HG02610 (cell line): ENCODE data around the gene SLC16A7.
A peak's percentile ranks its signal among the peaks of the same experiment; 100 is the strongest.
"Not testable (repeated sequence)": the region's sequence is repeated elsewhere in the genome, so short reads cannot be mapped to it uniquely, and the experiment has no call there.

Experiments
- ATAC-seq: cut with Tn5 transposase; IDR thresholded peaks from one replicate; pipeline ENCODE4 v1.9.1; 2021; ENCODE audit warnings: mild to moderate bottlenecking, moderate library complexity; ENCODE audit not compliant: unreplicated experiment

The SLC16A7 gene, protein sequence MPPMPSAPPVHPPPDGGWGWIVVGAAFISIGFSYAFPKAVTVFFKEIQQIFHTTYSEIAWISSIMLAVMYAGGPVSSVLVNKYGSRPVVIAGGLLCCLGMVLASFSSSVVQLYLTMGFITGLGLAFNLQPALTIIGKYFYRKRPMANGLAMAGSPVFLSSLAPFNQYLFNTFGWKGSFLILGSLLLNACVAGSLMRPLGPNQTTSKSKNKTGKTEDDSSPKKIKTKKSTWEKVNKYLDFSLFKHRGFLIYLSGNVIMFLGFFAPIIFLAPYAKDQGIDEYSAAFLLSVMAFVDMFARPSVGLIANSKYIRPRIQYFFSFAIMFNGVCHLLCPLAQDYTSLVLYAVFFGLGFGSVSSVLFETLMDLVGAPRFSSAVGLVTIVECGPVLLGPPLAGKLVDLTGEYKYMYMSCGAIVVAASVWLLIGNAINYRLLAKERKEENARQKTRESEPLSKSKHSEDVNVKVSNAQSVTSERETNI

DNA sequence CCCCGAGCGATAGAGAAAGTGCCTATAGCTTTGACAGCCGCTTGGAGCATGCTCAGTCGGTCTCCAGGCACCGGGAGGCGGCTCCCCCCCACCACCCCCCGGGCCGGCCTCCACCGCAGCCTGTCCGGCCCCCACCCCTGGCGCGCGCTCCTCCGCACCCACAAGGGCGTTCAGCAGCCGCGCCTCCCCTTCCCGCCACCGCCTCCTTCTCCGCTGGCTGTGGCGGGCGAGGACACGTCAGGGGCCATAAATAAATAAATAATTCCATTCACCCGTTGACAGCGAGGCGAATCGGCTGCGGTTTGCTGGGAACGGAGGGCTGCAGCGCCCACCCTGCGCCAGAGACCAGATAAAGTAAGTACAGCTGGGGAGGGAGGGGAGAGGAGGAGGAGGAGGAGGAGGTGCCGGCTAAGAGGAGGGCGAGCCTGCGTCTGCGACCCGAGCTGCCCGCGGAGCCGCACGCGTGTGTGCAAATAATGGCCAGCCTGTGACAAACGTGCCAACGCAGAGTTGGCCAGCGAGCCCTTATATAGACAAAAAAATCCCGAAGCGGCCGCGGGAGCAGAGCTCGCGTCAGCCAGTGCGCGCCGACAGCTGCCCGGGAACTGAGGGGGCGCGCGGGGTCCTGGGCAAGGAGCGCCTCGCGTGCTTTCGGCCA lies at the start of gene SLC16A7:
SLC16A7 (plus strand) TSS at position 147 of the 658 bp plus-strand sequence. CDS start 108,773 bp downstream, outside the sequence.
- ATAC-seq, result peak; percentile 72

DNA sequence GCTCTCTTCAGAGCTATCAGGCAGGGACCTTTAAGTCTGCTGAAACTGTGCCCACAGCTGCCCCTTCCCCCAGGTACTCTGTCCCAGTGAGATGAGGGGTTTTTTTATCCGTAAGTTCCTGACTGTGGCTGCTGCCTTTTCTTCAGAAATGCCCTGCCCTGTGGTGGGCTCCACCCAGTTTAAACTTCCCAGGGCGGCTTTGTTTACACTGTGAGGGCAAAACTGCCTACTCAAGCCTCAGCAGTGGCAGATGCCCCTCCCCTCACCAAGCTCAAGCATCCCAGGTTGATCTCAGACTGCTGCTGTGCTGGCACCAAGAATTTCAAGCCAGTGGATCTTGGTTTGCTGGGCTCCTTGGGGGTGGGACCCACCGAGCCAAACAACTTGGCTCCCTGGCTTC lies 46.9 kb upstream of the SLC16A7 start:
- no peak for ATAC-seq

DNA sequence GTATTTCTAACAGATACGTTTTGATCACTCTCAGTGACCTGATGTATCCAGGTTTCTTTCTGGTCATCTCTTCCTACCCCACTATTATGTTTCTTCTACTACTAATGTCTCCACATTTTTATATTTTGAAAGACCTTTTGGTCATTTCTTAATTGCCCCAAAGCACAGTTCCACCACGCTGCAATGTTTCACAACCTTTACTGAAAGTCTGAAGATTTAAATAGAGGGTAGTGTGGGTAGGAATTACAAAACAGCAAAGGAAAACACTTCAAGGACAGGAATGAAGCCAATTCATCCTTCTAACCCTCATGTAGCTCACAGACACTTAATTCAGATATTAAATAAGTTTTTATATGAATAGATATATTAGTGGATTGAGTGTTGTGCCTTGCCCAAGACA lies 36.1 kb upstream of the SLC16A7 start:
- ATAC-seq, result no peak

DNA sequence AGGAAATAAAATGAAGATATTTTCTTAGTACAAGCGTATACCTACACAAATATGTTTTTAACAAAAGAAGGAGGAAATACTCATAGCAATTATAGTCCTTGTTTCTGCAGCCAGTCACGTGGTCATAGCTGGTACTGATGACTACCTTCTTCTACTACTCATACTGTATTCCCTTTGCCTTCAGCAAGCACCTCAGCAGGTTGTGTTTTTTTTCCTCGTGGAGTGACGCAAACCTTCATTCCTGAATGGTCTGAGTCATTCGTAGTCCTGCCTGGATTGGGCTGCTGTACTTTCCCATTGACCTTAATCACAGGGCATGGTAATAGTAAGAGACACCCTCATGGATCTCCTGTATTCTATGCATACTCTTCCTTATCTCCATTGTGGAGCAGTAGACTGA lies 25.7 kb upstream of the SLC16A7 start:
- ATAC-seq, result no peak

DNA sequence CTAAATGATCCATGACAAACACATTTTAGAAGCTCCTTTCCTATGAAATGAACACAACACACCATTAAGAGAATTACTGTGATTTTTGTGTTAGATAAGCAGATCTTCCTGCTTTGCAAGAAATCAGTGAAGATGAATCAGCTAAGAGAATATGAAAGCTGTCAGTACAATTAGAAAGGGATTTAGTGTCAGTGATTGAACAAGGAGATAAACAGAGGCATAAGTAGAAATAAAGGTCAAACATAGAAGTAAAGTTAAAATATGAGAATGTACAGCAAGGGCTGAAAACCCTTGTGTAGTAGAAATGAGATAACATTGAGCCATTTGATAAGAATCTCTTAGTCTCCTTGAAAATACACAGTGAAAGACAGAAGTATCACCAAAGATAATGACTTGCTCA lies 21.4 kb upstream of the SLC16A7 start:
- ATAC-seq, result no peak

DNA sequence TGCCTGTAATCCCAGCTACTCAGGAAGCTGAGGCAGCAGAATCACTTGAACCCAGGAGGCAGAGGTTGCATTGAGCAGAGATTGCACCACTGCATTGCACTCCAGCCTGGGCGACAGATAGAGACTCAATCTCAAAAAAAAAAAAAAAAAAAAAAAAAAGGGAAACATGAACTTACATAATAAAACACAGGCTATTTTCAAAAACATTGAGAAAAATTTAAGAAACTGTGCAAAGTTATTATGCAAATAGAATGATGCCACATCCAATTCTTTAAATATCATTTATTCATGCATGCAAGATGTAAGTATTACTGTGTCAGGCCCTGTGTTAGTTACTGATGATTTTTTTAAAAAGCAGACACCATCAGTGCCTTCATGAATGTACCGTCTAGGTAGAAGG lies 20.0 kb upstream of the SLC16A7 start:
- no peak for ATAC-seq

DNA sequence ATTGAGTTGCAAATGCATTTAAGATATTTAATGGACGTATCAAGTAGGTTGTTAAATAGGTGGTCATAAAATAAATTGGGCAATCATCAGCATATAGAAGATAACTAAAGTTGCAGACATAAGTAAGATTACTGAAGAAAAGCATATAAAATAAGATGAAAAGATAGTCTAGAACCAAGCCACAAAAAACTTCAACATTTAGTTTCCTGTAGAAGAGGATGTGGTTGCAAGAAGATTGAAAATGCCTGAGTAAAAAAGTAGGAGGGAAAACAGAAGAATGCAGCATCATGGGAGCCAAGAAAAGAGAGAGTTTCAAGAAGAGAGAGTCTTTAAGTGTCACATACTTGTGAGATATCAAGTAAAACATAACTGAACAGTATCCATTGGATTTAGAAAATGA lies 17.6 kb upstream of the SLC16A7 start:
- no peak for ATAC-seq

DNA sequence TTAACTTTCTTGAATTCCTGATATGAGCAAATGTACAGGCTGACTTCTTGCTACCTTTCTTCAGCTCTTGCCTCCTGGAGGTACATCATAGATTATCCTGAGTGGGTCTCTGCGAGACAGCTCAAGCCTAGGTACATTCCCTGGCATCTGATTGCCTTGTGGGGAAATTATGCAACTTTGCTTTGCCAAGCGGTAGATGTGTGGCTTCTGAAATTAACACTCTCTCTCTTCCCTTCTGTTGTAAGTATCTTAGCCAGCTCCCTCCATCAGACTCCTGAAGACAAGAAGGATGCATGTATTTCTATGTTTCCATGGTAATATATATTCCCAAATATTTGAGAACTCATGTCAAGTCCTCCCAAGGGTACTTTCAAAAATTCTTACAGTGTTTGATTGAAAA lies 16.2 kb upstream of the SLC16A7 start:
- no peak for ATAC-seq

DNA sequence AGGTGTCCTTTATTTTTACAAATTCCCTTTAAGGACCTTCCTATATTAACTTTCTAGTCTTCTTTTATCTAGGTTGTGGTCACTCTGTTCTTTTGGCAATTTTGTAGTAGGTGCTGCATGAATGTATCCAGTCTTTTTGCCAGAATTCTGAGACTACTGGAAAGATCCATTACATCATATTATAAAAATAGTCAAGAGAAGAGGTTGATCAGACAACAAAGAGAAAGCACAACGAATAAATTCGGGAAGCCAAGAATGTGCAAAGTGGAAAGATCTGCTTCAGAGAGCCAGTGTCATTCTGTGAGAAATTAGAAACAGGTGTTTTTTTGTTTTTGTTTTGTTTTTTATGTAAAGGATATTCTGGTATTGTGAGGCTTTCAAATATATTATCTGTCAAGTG lies 15.8 kb upstream of the SLC16A7 start:
- ATAC-seq, result no peak

DNA sequence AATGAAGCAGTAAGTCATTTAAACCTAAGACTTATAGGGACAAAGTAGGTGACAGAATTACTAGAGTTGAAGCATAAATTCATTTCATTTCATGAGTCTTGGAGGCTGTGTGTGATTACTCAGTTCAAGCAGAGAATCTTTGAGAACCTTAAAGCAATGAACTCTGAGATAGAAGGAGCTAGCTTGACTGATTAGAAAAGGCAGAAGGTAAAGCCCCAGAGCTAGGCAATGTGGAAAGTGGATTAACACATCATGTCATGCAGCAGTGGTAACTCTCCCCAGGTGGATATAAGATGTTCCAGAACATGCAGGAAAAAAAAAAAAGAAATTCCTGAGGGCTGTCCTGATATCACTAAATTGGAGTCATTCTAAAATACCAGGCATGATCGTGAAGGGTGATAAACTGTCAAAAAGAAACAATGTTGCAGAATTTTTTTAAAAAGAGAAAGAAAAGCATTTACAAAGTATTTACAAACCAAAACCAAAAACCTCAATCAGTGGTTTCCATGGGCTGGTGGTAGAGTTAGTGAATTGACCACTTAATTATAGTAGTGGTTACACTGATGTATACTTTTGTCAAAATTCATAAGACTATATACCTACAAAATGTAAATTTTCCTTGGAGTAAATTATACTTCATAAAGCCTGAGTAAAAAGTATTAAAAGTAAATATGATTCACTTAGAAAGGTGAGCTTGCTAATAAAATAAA lies 12.7 kb upstream of the SLC16A7 start:
- no peak for ATAC-seq

DNA sequence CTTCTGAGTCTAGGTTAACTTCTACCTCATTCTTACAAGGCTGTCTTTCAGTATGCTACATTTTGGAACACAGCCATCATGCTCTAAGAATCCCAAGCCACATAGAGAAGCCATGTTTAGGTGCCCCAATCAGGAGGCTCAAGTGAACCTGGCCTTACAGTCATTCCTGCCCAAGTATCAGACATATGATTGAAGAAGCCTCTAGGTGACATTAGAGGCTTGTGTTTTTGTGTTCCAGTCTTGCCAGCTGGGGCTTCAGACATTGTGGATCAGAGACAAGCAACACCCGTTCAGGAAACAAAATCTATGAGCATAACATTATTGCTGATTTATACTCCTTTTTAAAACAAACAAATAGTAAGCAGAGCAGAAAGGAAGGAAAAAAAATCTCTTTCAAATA lies 8.1 kb upstream of the SLC16A7 start:
- no peak for ATAC-seq

DNA sequence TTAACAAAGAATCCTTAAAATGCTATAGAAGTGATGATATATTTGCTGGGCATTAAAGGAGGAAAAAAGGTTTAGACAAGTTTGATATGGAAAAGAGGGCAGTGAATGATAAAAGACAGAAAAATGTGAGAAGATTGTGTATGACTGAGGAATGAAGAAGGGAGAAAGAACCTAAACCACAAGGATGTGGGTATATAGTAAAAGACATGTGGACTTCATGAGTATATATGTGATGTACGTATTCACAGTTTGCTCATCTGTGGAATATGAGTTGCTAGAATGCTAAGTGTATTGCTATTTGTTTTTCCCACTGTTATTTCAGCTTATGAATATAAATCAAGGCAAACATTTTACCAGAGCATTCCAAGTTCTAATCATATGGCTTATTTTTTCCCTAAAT lies 2.1 kb upstream of the SLC16A7 start:
- ATAC-seq, result no peak

DNA sequence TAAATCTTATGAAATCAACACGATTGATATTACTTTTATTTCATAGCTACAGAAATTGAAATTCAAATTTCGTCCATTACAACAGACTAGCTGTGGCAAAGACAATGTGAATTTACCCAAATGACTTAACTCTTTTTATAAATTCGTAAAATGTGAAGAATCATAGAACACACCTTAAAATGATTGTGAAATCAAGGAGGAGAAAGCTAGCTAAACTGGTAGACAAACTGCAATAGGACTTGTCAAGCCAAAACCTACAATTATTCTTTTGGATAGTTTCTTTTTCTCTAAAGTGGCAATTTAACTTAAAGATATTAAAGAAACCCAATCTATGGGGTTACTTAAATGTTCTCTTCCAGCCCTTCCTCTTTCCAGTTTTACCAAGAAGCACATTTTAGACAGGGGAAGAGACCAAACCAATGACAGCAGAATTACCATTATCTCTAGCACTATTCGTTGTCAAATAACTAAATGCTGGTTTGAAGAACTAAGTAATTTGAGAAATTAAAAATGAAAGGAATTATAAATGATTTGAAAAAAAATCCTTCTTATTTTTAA lies 807 bp upstream of the SLC16A7 start:
- no peak for ATAC-seq

DNA sequence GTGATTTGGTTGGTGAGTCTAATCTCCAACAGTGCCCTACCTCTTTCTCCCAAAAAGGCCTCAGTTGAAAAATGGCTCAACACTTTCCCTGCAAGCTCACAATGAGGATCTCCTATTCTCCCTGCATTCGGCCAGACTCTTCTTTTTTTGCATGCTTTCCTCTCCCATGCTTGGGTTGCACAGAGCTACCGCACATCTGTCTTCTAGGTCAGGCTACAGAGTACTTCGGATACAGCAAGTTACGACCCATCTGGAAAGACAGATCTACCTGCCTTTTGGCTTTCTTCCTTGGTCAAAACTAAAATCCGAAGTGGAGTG lies 305 bp upstream of the SLC16A7 start:
- ATAC-seq, result no peak

DNA sequence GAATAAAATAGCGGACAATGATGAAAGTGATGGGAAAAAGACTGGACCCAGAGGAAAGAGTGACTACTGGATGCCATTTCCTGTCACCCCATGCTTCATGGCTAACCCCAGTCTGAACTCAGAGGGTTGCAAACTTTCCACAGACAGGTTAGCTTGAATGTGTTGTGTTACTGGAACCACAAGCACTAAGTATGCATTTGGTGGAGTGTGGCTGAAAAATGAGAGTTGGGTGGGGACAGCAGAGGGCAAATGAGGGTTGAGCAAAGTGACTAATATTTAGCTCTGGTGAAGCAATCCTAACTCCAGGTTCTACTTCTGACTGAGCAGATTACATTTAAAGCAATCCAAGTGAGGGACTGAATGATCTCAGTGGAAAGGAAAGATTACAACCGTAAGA lies 1.6 kb downstream of the SLC16A7 start:
- ATAC-seq, result peak; percentile 59

DNA sequence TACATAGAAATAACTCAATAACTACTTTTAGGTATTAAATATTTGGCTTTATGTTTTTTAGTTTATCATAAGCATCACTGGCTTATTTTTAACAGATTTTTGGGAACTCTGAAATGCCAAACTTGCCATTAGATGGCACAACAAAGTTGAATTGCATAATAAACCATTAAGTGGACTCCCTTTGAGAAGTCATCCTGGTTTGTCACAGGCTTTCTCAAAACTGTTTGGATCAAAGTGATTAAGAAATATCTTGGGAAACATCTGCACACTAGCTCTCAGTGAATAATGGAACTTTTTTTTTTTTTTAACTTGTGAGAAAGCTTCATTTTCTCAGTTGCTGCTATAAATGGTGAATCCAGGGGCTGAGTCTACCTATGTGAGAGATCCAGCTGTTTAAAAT lies 4.3 kb downstream of the SLC16A7 start:
- ATAC-seq, result no peak

DNA sequence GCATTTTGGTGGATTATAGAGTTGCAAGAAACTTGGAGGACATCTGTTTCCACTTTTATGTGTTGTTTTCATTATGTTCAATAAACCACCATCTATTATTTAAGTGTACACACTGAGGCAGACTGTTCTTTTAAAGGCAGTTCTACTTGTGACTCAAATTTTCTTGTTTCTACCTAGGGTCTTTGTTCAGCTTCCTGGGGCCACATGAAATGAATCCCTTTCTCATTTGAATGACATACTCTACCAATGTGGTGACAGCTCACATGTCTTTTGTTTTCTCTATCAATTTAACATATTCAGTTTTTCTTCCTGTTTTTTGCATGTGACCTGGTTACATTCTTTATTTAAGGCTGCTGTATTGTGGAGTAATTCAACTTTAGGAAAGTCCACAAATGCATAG lies 7.9 kb downstream of the SLC16A7 start:
- ATAC-seq, result no peak

DNA sequence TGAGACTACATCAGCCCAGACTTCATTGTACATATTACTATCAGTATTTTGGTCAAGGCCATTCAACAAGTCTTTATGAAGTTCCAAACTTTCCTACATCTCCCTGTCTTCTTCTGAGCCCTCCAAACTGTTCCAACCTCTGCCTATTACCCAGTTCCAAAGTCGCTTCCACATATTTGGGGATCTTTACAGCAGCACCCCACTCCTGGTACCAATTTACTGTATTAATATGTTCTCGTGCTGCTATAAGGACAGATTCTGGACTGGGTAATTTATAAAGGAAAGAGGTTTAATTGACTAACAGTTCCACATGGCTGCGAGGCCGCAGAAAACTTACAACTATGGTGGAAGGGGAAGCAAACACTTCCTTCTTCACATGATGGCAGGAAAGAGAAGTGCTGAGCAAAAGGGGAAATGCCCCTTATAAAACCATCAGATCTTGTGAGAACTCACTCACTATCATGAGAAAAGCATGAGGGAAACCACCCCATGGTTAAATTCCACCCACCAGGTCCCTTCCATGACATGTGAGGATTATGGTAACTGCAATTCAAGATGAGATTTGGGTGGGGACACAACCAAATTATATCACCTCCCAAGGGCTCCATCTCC lies 17.1 kb downstream of the SLC16A7 start:
- ATAC-seq, result not testable (repeated sequence)

DNA sequence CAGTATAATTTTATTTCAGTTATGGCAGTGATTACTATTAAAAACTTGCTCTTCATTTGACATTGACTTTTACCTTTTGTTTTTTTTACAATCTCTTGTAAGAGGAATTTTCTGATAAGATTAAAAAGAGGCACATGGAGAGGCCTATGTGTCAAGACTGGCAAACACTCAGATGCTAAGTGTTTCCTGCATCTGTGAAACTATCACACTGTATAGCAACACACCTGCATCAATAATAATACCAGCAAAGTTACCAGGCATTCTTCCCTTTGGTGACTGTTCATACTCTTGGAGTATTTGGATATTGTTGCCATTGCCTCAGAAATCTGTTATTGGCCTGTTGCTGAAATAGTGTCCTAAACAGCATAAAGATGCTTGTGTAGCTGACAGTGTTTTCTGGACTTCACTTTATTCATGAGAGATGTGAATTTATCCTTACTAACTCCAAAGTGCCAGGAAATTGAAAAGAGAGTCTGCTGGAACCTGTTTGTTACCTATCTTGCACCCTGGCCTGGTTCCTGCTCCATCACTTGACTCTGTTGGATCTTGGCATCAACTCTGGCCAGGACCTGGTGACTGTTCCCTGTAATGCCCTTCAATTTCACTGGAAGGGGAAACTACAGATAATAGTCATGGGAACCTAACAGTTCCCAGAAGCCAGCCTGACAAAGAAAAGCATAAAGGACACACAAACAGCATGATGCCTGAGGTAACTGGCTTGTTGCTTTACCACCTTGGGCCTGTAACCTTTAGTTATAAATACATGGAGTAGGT lies 19.8 kb downstream of the SLC16A7 start:
- ATAC-seq, result no peak

DNA sequence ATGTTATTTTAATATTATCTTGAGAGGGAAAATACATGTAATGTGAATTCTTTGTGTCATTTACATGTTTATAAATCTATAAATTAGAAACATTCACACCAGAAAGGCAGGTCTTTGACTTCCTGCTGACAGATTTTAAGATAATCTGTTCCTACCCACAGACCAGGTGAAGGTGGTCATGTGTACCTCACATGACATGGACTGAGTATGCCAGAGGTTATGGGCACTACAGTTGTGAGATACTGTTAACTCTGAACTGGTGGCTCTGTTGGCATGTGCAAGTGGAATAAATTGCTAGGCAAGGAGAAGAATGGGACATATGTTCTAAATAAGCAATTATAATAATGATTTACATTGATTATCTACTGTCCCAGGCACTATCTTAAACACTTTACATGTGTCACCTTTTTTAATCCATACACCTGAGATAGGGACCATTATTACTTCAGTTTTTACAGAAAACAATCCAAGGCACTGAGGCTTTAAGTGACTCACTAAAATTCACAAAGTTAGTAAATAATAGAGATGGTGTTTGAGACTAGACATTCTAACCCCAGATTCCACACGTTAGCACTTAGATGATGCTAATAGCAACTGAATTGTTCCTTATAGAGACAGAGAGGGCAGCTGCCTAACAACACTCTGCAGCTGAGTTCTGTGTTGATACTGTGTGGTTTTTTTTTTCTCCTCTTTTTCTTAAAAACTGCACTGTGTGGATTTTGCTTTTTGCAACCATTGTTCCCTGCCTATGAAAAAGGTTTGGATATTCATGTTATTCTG lies 23.8 kb downstream of the SLC16A7 start:
- ATAC-seq, result peak; percentile 50
